Measurements from ENCODE around the gene OR5A1.

GRCh38 chr11:59415111-59415510, 21.2 kb upstream of the OR5A1 start:
- TF ChIP-seq CTCF (IDR thresholded peaks at IDR 0.05) = no peak
- TF ChIP-seq POLR2A (IDR thresholded peaks at IDR 0.05) = no peak
